ENCODE data around the gene PSME2.

DNA sequence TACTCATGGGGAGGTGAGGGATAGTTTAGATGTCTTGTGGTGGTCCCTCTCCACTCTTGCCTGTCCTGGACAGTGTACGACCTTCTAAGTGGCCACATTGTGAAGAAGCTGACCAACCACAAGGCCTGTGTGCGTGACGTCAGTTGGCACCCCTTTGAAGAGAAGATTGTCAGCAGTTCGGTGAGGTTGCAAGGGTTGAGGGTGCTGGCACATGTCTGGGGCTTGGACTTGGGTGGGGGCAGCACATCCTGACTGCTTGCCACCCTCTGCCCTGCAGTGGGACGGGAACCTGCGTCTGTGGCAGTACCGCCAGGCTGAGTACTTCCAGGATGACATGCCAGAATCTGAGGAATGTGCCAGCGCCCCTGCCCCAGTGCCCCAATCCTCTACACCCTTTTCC lies 23.5 kb downstream of the PSME2 start:
- TF ChIP-seq, protein P1, sequence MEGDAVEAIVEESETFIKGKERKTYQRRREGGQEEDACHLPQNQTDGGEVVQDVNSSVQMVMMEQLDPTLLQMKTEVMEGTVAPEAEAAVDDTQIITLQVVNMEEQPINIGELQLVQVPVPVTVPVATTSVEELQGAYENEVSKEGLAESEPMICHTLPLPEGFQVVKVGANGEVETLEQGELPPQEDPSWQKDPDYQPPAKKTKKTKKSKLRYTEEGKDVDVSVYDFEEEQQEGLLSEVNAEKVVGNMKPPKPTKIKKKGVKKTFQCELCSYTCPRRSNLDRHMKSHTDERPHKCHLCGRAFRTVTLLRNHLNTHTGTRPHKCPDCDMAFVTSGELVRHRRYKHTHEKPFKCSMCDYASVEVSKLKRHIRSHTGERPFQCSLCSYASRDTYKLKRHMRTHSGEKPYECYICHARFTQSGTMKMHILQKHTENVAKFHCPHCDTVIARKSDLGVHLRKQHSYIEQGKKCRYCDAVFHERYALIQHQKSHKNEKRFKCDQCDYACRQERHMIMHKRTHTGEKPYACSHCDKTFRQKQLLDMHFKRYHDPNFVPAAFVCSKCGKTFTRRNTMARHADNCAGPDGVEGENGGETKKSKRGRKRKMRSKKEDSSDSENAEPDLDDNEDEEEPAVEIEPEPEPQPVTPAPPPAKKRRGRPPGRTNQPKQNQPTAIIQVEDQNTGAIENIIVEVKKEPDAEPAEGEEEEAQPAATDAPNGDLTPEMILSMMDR (IDR thresholded peaks at IDR 0.05), result no peak
- TF ChIP-seq CHD2 (IDR thresholded peaks at IDR 0.05; ENCODE audit: low read length, partially characterized antibody) (no peak), POLR2A (IDR thresholded peaks at IDR 0.05; ENCODE audit: low read length) (no peak)
- TF ChIP-seq, protein P2, sequence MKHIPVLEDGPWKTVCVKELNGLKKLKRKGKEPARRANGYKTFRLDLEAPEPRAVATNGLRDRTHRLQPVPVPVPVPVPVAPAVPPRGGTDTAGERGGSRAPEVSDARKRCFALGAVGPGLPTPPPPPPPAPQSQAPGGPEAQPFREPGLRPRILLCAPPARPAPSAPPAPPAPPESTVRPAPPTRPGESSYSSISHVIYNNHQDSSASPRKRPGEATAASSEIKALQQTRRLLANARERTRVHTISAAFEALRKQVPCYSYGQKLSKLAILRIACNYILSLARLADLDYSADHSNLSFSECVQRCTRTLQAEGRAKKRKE (CRISPR knock-in tag; IDR thresholded peaks at IDR 0.05; ENCODE audit: low read depth), result no peak
